ENCODE data around the gene MED9.

Gene MED9

GRCh38 chr17:17445925-17446665 lies 30.7 kb upstream of the MED9 start:
- Histone ChIP-seq H3F3A (ENCODE audit: insufficient read depth, low read length) (no peaks in the 10 kb centered on the region), H3K36me3 (ENCODE audit: insufficient read depth, low read length) (no peaks in the 10 kb centered on the region), H3K27me3 (ENCODE audit: insufficient read depth, low read length) (peaks cover under 1% of the 10 kb centered on the region; the same call in 1 of the 2 replicates), H3K9ac (ENCODE audit: low read length) (no peak overlapping the region), H3K27ac (ENCODE audit: low read depth, low read length, poor library complexity, severe bottlenecking) (no peak overlapping the region), H3K4me1 (ENCODE audit: insufficient read depth, low read length, severe bottlenecking) (no peaks in the 10 kb centered on the region), H3K79me2 (ENCODE audit: insufficient read depth, low read length) (no peaks in the 10 kb centered on the region), H3K9me3 (ENCODE audit: low read length) (no peaks in the 10 kb centered on the region), H3K4me2 (ENCODE audit: low read length) (no peak overlapping the region), H3K4me3 (ENCODE audit: low read depth, low read length, poor library complexity, severe bottlenecking) (no peak overlapping the region), H2AFZ (ENCODE audit: low read length) (no peak overlapping the region), H3K9me2 (ENCODE audit: low read depth, low read length) (no peaks in the 10 kb centered on the region), H4K20me1 (ENCODE audit: insufficient read depth, low read length) (no peaks in the 10 kb centered on the region)
- no peak for TF ChIP-seq EZH2 (IDR thresholded peaks at IDR 0.05; ENCODE audit: borderline replicate concordance, low read length)
- TF ChIP-seq, protein P1, sequence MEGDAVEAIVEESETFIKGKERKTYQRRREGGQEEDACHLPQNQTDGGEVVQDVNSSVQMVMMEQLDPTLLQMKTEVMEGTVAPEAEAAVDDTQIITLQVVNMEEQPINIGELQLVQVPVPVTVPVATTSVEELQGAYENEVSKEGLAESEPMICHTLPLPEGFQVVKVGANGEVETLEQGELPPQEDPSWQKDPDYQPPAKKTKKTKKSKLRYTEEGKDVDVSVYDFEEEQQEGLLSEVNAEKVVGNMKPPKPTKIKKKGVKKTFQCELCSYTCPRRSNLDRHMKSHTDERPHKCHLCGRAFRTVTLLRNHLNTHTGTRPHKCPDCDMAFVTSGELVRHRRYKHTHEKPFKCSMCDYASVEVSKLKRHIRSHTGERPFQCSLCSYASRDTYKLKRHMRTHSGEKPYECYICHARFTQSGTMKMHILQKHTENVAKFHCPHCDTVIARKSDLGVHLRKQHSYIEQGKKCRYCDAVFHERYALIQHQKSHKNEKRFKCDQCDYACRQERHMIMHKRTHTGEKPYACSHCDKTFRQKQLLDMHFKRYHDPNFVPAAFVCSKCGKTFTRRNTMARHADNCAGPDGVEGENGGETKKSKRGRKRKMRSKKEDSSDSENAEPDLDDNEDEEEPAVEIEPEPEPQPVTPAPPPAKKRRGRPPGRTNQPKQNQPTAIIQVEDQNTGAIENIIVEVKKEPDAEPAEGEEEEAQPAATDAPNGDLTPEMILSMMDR (IDR thresholded peaks at IDR 0.05; ENCODE audit: low read length), result no peak

GRCh38 chr17:17446666-17447155 lies 30.1 kb upstream of the MED9 start:
- no peak overlapping the region for H3K4me3 ChIP-seq (ENCODE audit: low read depth, low read length, poor library complexity, severe bottlenecking)
- no peaks in the 10 kb centered on the region for H3F3A ChIP-seq (ENCODE audit: insufficient read depth, low read length)
- no peak overlapping the region for H2AFZ ChIP-seq (ENCODE audit: low read length)
- H3K27ac ChIP-seq (ENCODE audit: low read depth, low read length, poor library complexity, severe bottlenecking), result no peak overlapping the region
- no peaks in the 10 kb centered on the region for H3K9me2 ChIP-seq (ENCODE audit: low read depth, low read length)
- H3K4me1 ChIP-seq (ENCODE audit: insufficient read depth, low read length, severe bottlenecking), result no peaks in the 10 kb centered on the region
- peaks cover 3% of the 10 kb centered on the region; the same call in 1 of the 2 replicates for H3K27me3 ChIP-seq (ENCODE audit: insufficient read depth, low read length)
- no peak overlapping the region for H3K9ac ChIP-seq (ENCODE audit: low read length)
- H3K4me2 ChIP-seq (ENCODE audit: low read length), result no peak overlapping the region
- TF ChIP-seq EZH2 (IDR thresholded peaks at IDR 0.05; ENCODE audit: borderline replicate concordance, low read length), result no peak
- TF ChIP-seq, protein P1 (IDR thresholded peaks at IDR 0.05; ENCODE audit: low read length), result no peak
- H3K36me3 ChIP-seq (ENCODE audit: insufficient read depth, low read length), result no peaks in the 10 kb centered on the region
- H3K9me3 ChIP-seq (ENCODE audit: low read length), result no peaks in the 10 kb centered on the region
- no peaks in the 10 kb centered on the region for H3K79me2 ChIP-seq (ENCODE audit: insufficient read depth, low read length)
- no peaks in the 10 kb centered on the region for H4K20me1 ChIP-seq (ENCODE audit: insufficient read depth, low read length)

DNA sequence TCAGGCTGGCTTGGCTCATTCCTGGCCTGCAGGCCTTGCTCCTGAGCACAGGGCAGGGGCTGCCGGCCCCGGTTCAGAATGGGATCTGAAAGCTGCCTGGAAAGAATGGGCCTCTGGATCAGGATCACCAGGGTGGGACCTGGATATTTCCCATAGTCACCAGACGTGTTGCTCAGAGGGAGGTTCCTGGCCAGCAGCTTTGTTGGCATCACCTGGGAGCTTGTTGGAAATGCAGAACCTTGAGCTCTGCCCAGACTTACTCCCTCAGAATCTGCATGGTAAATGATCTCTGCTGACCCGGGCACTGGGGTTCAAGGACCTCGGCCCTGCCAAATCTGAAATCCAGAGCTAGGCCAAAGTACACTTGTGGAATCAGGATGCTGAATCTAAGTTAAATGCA lies 29.5 kb upstream of the MED9 start:
- Histone ChIP-seq H3K4me3 (ENCODE audit: low read depth, low read length, poor library complexity, severe bottlenecking) (no peak overlapping the region), H3F3A (ENCODE audit: insufficient read depth, low read length) (no peaks in the 10 kb centered on the region), H3K4me2 (ENCODE audit: low read length) (no peak overlapping the region), H4K20me1 (ENCODE audit: insufficient read depth, low read length) (no peaks in the 10 kb centered on the region), H3K36me3 (ENCODE audit: insufficient read depth, low read length) (no peaks in the 10 kb centered on the region), H3K9ac (ENCODE audit: low read length) (no peak overlapping the region), H3K9me3 (ENCODE audit: low read length) (no peaks in the 10 kb centered on the region), H3K79me2 (ENCODE audit: insufficient read depth, low read length) (no peaks in the 10 kb centered on the region), H2AFZ (ENCODE audit: low read length) (no peak overlapping the region), H3K27ac (ENCODE audit: low read depth, low read length, poor library complexity, severe bottlenecking) (no peak overlapping the region), H3K27me3 (ENCODE audit: insufficient read depth, low read length) (peaks cover 3% of the 10 kb centered on the region; the same call in 1 of the 2 replicates), H3K4me1 (ENCODE audit: insufficient read depth, low read length, severe bottlenecking) (no peaks in the 10 kb centered on the region), H3K9me2 (ENCODE audit: low read depth, low read length) (no peaks in the 10 kb centered on the region)
- TF ChIP-seq, protein P1 (IDR thresholded peaks at IDR 0.05; ENCODE audit: low read length), result no peak
- no peak for TF ChIP-seq EZH2 (IDR thresholded peaks at IDR 0.05; ENCODE audit: borderline replicate concordance, low read length)
